ENCODE data around the gene TMED4.
A peak's percentile ranks its signal among the peaks of the same experiment; 100 is the strongest.

Gene TMED4

GRCh38 chr7:44587843-44588711 lies 6.0 kb upstream of the TMED4 start:
- Mint-ChIP-seq H3K27ac (peak overlapping the region in 1 of 3 experiments; percentile 35), H3K27me3 (ENCODE audit: low read depth) (peaks cover 6% of the 10 kb centered on the region), H3K4me1 (no peaks in the 10 kb centered on the region), H3K9me3 (no peaks in the 10 kb centered on the region), H3K36me3 (ENCODE audit: low read depth) (no peaks in the 10 kb centered on the region), H3K4me3 (no peak overlapping the region)
- TF ChIP-seq CTCF (IDR thresholded peaks at IDR 0.05; ENCODE audit: unreplicated experiment in 3 of 3) = peak; percentile 54 to 59 (median 56)

GRCh38 chr7:44583146-44583865 lies 1.3 kb upstream of the TMED4 start:
- Mint-ChIP-seq H3K4me1 (peaks cover 27% of the 10 kb centered on the region), H3K9me3 (no peaks in the 10 kb centered on the region), H3K4me3 (peak overlapping the region; percentile 86 to 91 (median 91)), H3K27me3 (ENCODE audit: low read depth) (peaks cover 6% of the 10 kb centered on the region), H3K27ac (peak overlapping the region; percentile 97 to 99 (median 99)), H3K36me3 (ENCODE audit: low read depth) (peaks cover 21% of the 10 kb centered on the region)
- TF ChIP-seq CTCF (IDR thresholded peaks at IDR 0.05; ENCODE audit: unreplicated experiment in 3 of 3) = no peak

GRCh38 chr7:44580945-44581878 lies 819 bp downstream of the TMED4 start:
- TF ChIP-seq CTCF (IDR thresholded peaks at IDR 0.05; ENCODE audit: unreplicated experiment in 3 of 3) = no peak
- Mint-ChIP-seq H3K4me3 (peak overlapping the region; percentile 86 to 91 (median 91)), H3K27me3 (ENCODE audit: low read depth) (peaks cover 6% of the 10 kb centered on the region), H3K9me3 (no peaks in the 10 kb centered on the region), H3K36me3 (ENCODE audit: low read depth) (peaks cover 22% of the 10 kb centered on the region), H3K4me1 (peaks cover 27% of the 10 kb centered on the region), H3K27ac (peak overlapping the region; percentile 91 to 99 (median 97))

GRCh38 chr7:44576228-44576627 lies 5.8 kb downstream of the TMED4 start:
- peak overlapping the region; percentile 61 to 99 (median 98) for H3K4me3 Mint-ChIP-seq

More at GRCh38 chr7:44576228-44576627, 5.8 kb downstream of the TMED4 start:
- Mint-ChIP-seq H3K27me3 (ENCODE audit: low read depth) (no peaks in the 10 kb centered on the region), H3K27ac (peak overlapping the region; percentile 20 to 80 (median 55)), H3K36me3 (ENCODE audit: low read depth) (peaks cover 52% of the 10 kb centered on the region), H3K4me1 (peaks cover 47% of the 10 kb centered on the region), H3K9me3 (no peaks in the 10 kb centered on the region)
- TF ChIP-seq CTCF (IDR thresholded peaks at IDR 0.05; ENCODE audit: unreplicated experiment in 3 of 3) = no peak

All from nephron (organoid).